ENCODE measurements around the gene CDH3. TPM values are rescaled to one million over a fixed set of nuclear protein-coding genes. Genes with fewer than 3 reads are reported as not detected.

The CDH3 gene
- total and polyA plus RNA-seq, 10 of the 15 experiments (the other 5 are each of a cell fraction or from before 2014, with no cell fraction given) = 0.05 to 0.44 (median 0.12) TPM; not detected in 5

- TF ChIP-seq ZNF384 (IDR thresholded peaks at IDR 0.05; ENCODE audit: borderline replicate concordance, low read depth, low read length) (no peak), SP1 (IDR thresholded peaks at IDR 0.05; ENCODE audit: low read depth, low read length) (no peak)
Measured at GRCh38 chr16:68700831-68701230, 55.7 kb downstream of the CDH3 start (continued).

GRCh38 chr16:68704232-68704867, 59.2 kb downstream of the CDH3 start:
- Histone ChIP-seq H3K4me1 (ENCODE audit: control insufficient read depth, insufficient read depth, low read length) (peaks cover 3% of the 10 kb centered on the region; the same call in 1 of the 2 replicates), H3K4me2 (ENCODE audit: control insufficient read depth, insufficient read depth) (no peak overlapping the region), H3K79me2 (ENCODE audit: control insufficient read depth, insufficient read depth, low read length) (no peaks in the 10 kb centered on the region), H4K20me1 (ENCODE audit: control insufficient read depth, insufficient read depth) (no peaks in the 10 kb centered on the region), H3K36me3 (ENCODE audit: control insufficient read depth in 2 of 2, insufficient read depth in 2 of 2, low read length in 1 of 2) (no peaks in the 10 kb centered on the region), H3K27me3 (replicated peaks in 1 of 2; ENCODE audit: control insufficient read depth in 2 of 2, insufficient read depth in 2 of 2, low read length in 1 of 2) (no peaks in the 10 kb centered on the region), H3K4me3 (no peak overlapping the region), H3K9me3 (replicated peaks; ENCODE audit: control insufficient read depth, insufficient read depth, low read length) (no peaks in the 10 kb centered on the region), H3K27ac (ENCODE audit: control insufficient read depth, insufficient read depth) (no peak overlapping the region), H2AFZ (ENCODE audit: control insufficient read depth, low read depth, low read length) (peak overlapping the region; percentile 1), H3K9ac (ENCODE audit: control insufficient read depth, insufficient read depth, low read length) (no peak overlapping the region)
- in situ Hi-C loops (cut with MboI) (loop anchor here (5.0 kb wide), 1 partner anchor 418 kb away; no protein-coding TSS in a partner anchor), intact Hi-C loops (cut with micrococcal nuclease; ENCODE audit: unreplicated experiment) (loop anchor here (1.0 kb wide), 5 partner anchors 52 to 420 kb away; no protein-coding TSS in a partner anchor)
- FAIRE-seq (peak; percentile 89), DNase-seq (ENCODE audit: low read depth, low spot score) (no peak), ATAC-seq (peak; percentile 93)
- no TSS peak for BruUV-seq (replicated peaks)
- SMC1A ChIA-PET (ENCODE audit: uncharacterized antibody, unreplicated experiment) = interaction anchor here (0.6 to 2.7 kb wide), 4 partner anchors 53 to 175 kb away, joined by 3 to 16 read pairs (median 8); no protein-coding TSS in a partner anchor
- 33% methylated on average over 10 of the region's 15 CpGs for WGBS (ENCODE audit: insufficient coverage, insufficient replicate concordance, low lambda C conversion rate, missing lambda C conversion rate)
- RAD21 ChIA-PET (ENCODE audit: unreplicated experiment) = interaction anchor here (0.6 to 1.9 kb wide), 4 partner anchors 95 to 143 kb away, joined by 3 to 7 read pairs (median 4); no protein-coding TSS in a partner anchor
- CTCF ChIA-PET = interaction anchor here (0.7 to 3.9 kb wide), 9 partner anchors 11 to 420 kb away, joined by 3 to 34 read pairs (median 3); no protein-coding TSS in a partner anchor
- POLR2A ChIA-PET = no interaction called here
- TF ChIP-seq POU2F2 (IDR thresholded peaks at IDR 0.05; ENCODE audit: borderline replicate concordance, low read depth, low read length) = 0 out of 3 replicates have a peak, but pooled peaks have one; percentile 24
- TF ChIP-seq BACH1 (IDR thresholded peaks at IDR 0.05; ENCODE audit: borderline replicate concordance) = no peak
- no peak for TF ChIP-seq FOS (IDR thresholded peaks at IDR 0.05; ENCODE audit: borderline replicate concordance, extremely low read depth, insufficient read length)
- TF ChIP-seq PBX3 (IDR thresholded peaks at IDR 0.05; ENCODE audit: insufficient replicate concordance, low read depth, low read length) = no peak
- TF ChIP-seq ZBTB33 (IDR thresholded peaks at IDR 0.05) = 0 out of 2 replicates have a peak, but pooled peaks have one; percentile 6
- TF ChIP-seq TCF7 (IDR thresholded peaks at IDR 0.05; ENCODE audit: borderline replicate concordance) = no peak
- TF ChIP-seq SMC3 (IDR thresholded peaks at IDR 0.05; ENCODE audit: borderline replicate concordance, low read length) = peak; percentile 94
- 0 out of 2 replicates have a peak, but pooled peaks have one; percentile 26 for TF ChIP-seq GATAD2B (conservative IDR thresholded peaks at IDR 0.05; ENCODE audit: low read depth)
- no peak for TF ChIP-seq E2F8 (IDR thresholded peaks at IDR 0.05; ENCODE audit: low read depth, partially characterized antibody)
- TF ChIP-seq E4F1 (IDR thresholded peaks at IDR 0.05; ENCODE audit: borderline replicate concordance, partially characterized antibody) = no peak
